GM18505 (cell line): ENCODE measurements around the gene KRTAP12-4.
"Not testable (repeated sequence)": the region's sequence is repeated elsewhere in the genome, so short reads cannot be mapped to it uniquely, and the experiment has no call there.

Experiments used
- ATAC-seq: cut with Tn5 transposase; IDR thresholded peaks from one replicate; pipeline ENCODE4 v1.9.1; 2021; ENCODE audit not compliant: unreplicated experiment
- POLR2A ChIP-seq: IDR thresholded peaks from 4 replicates; pipeline ENCODE4 v1.6.1; 2011; ENCODE audit warnings: borderline replicate concordance; ENCODE audit not compliant: insufficient read depth, insufficient read length; ENCODE audit errors: extremely low read depth

KRTAP12-4 gene

DNA sequence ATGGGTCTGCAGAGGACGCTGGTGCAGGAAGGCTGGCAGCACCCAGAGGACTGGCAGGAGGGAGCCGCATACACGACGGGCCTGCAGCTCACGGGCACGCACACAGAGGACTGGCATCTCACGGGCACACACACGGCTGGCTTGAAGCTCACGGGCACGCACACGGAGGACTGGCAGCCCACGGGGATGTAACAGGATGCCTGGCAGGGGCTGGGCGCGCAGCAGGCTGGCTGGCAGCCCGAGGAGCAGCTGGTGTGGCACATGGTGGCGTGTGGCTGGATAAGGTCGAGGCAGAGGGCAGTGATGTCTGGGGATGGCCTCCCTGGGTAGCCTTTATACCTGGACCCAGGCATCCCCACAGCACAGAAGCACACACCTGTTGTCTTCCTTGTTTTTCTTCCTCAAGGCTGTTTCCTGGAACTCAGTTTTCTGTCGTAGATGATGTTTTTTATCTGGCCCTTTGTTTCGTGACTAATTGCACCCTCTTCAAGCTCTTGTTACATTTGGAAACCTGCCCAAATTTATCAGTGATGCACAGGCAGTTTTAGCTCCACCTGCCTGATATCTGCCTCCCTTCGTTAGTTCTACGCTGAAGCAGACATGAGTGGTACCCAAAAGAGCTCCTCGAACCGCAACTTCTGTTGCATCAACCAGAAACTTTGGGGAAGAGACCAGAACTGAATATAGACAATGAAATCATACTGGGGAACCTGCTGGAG lies 27.6 kb upstream of the KRTAP12-4 start, which contains the start of gene KRTAP12-1:
KRTAP12-1 (minus strand) TSS at position 303 of the 719 bp plus-strand sequence; CDS start at position 263, 40 bp downstream.
- ATAC-seq: no peak

DNA sequence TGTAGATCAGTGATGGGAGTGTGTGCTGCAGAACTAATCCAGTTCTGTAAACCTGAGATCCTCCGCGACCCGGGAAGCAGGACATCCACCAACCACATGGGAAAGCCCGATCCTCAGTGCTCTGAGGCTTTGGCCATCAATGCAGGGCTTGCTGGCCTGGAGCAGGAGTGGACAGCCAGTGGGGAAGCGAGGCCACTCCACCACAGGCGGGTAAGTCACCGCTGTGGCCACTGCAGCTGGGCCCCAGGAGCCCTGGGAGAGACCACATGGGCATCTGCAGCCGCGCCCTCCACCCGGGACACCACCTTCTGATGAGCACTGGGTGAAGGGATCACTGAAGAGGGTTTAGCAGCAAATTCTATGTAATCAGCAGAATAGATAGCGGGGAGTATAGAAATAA lies 26.7 kb upstream of the KRTAP12-4 start:
- no peak for ATAC-seq
- TF ChIP-seq POLR2A: no peak

More for the DNA sequence above, 27.6 kb upstream of the KRTAP12-4 start, which contains the start of gene KRTAP12-1:
- TF ChIP-seq POLR2A: no peak

DNA sequence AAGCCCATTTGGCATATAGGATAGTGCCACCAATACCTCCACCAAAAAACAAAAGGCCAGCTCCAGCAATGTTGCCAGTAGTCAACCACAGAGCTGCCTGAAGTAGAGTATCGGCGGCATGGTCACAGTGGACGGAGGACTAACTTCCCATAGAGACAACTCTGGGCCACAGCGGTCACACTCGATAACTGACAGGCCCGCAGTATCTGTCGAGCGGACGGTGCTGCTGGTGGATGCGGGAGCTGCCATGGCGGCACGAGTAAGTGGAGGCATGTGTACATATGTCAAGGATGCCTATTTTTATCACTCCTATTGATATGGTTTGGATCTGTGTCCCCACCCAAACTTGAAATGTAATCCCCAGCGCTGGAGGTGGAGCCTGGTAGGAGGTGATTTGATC lies 23.4 kb upstream of the KRTAP12-4 start:
- no peak for ATAC-seq
- TF ChIP-seq POLR2A: no peak

DNA sequence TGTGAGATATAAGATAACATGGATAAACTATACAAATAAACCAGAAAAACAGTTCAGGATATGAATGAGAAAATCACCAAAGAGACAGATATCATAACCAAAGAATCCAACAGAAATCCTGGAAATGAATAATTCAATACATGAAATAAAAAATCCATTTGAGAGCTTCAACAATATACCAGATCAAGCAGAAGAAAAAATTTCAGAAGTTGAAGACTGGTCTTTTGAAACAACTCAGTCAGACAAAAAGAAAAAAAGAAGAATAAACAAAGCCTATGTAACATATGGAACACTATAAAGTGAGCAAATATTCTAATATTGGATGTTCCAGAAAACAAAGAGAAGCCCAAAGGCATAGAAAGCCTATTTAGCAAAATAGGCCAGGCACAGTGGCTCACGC lies 17.5 kb upstream of the KRTAP12-4 start:
- TF ChIP-seq POLR2A: no peak
- ATAC-seq: no peak

DNA sequence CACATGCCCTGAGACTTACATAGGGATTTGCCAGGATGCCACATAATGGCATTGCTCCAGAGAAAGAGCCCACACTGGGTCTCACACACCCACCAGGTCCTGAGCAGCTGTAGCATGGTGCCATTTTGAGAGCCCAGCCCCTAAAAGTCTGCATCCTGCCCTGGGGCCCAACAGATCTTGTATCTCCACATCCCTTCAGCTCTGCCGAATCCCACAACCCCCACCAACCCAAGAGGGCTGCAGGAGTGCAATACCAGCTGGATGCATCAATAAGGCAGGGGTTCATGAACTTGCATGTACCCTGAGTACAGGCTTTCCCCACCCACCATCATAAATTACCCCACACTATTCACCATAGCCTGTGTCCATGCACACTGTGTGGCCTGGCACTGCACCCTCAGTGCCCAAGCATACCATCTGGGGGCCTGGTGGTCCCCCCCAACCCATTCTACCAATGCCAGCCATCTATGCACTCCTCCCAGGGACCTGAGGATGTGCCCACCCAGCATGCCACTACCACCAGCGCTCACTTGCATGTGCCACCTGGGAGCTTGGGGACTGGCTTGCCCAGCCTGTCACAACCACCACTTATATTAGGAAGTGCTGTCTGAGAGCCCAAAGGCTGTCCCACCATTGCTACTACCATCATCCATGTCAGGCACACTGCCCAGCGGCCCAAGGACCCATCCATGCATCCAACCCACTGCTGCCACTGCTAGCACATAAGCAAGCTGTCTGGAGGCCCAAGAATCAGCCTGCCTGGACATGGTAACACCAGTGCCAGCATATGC lies 16.4 kb upstream of the KRTAP12-4 start:
- TF ChIP-seq POLR2A: no peak
- no peak for ATAC-seq

DNA sequence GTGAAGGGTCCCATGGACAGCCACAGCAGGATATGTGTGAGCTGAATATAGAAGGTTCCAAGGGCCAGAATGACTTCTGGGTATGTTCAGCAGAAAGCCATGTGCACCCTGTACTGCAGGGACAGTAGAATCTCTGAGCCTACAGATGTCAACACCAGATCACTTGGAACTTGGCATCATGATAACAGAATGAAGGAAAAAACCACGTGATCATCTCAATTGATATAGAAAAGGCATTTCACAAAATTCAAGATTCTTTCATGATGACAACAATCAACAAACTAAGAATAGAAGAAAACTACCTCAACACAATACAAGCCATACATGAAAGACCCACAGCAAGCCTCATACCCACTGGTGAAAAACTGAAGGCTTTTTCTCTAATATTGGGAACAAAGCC lies 13.2 kb upstream of the KRTAP12-4 start:
- ATAC-seq: no peak
- TF ChIP-seq POLR2A: no peak

DNA sequence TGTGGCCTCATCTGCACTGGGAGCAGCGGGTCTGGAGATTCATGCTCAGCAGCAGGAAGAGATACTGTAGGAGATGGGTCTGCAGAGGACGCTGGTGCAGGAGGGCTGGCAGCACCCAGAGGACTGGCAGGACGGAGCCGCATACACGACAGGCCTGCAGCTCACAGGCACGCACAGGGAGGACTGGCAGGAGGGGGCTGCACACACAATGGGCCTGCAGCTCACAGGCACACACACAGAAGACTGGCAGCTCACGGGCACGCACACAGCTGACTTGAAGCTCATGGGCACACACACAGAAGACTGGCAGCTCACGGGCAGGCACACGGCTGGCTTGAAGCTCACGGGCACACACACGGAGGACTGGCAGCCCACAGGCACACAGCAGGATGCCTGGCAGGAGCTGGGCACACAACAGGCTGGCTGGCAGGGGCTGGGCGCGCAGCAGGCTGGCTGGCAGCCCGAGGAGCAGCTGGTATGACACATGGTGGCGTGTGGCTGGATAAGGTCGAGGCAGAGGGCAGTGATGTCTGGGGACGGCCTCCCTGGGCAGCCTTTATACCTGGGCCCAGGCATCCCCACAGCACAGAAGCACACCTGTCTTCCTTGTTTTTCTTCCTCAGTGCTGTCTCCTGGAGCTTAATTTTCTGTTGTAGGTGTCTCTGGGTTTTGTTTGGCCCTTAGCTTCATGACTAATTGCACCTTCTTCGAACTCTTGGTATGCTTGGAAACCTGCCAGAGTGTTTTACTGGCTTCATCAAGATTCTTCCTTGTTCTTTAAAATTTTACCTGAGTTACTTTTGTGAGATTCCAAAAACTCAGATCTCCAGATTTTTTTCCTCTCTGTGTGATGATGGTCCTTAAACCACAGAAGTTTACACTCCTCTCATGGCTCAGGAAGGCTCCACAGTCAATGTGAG lies 12.2 kb upstream of the KRTAP12-4 start, which contains the start of gene KRTAP12-2:
KRTAP12-2 (minus strand) TSS at position 527 of the 920 bp plus-strand sequence; CDS start at position 486, 41 bp downstream.
- ATAC-seq: no peak
- no peak for TF ChIP-seq POLR2A

DNA sequence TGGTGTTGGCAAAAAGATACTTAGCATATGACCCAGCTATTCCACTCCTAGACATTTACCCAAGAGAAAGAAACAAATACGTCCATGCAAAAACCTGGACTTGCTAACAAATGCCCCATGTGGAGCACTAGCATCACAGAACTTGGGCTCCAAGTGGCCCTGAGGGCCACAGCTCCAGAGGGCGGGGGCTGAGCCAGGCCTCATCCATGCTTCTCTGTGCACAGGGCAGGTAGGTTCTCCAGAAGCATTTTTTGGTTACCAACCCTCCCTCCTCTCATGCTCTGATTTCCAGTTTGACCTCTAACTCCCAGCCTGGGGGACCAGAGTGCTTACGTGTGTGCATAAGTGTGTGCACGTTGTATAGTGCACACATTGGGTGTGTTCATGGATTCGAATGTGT lies 10.2 kb upstream of the KRTAP12-4 start:
- ATAC-seq: no peak
- TF ChIP-seq POLR2A: no peak

DNA sequence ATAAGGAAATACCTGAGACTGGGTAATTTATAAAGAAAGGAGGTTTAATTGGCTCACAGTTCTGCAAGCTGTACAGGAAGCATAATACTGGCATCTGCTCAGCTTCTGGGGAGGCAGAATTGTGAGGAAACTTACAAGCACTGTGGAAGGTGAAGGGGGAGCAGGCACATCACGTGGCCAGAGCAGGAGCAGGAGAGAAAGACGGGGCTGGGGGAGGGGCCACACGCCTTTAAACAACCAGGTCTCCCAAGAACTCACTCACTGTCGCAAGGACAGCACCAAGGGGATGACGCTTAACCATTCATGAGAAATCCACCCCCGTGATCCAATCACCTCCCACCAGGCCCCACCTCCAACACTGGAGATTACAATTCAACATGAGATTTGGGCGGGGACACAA lies 7.1 kb upstream of the KRTAP12-4 start:
- ATAC-seq: not testable (repeated sequence)

DNA sequence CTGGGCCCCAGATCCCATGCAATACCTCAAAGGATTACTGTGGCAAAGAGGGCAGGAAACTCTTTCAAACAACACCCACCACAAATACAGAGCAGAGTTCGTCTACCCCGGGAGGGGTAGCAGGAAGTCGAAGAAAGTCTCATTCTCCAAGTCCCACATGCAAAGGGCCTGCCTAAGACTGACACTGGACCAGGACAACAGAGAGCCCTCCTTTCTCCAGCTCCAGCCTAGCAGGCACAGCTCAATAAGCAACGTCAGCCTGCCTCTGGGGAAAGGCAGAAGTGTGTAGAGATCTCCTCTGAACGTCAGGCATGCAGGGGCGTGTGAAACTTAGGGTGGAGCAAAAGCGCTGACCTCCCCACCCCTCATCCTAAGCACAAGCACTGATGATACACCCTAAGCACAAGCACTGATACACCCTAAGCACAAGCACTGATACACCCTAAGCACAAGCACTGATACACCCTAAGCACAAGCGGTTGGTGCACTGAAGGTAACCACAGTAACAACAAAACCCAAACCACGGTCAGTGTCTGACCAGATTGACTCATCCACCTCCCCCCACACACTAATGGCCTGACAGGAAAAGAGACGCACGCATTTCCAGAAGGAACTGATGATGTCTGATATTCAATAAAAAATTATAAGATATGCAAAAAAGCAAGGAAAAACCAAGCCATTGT lies 4.6 kb upstream of the KRTAP12-4 start:
- TF ChIP-seq POLR2A: no peak
- ATAC-seq: no peak

DNA sequence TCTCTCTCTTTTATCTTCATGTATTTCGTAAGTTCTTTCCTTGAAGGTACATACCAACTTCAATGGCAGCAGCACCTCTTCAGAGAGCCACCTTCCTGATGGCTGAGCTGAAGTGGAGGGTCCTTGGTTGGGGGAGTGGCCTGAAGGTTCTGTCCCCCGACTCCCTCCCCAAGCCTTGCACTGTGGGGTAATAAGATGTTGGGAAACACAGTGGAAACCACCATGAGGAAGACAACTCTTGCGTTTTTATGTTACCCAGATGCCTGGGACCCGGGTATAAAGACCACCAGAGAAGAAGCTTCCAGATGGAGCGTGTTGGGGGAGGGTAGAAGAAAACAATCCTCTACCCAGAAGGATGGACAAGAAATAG lies 4.1 kb upstream of the KRTAP12-4 start:
- ATAC-seq: no peak
- TF ChIP-seq POLR2A: no peak

DNA sequence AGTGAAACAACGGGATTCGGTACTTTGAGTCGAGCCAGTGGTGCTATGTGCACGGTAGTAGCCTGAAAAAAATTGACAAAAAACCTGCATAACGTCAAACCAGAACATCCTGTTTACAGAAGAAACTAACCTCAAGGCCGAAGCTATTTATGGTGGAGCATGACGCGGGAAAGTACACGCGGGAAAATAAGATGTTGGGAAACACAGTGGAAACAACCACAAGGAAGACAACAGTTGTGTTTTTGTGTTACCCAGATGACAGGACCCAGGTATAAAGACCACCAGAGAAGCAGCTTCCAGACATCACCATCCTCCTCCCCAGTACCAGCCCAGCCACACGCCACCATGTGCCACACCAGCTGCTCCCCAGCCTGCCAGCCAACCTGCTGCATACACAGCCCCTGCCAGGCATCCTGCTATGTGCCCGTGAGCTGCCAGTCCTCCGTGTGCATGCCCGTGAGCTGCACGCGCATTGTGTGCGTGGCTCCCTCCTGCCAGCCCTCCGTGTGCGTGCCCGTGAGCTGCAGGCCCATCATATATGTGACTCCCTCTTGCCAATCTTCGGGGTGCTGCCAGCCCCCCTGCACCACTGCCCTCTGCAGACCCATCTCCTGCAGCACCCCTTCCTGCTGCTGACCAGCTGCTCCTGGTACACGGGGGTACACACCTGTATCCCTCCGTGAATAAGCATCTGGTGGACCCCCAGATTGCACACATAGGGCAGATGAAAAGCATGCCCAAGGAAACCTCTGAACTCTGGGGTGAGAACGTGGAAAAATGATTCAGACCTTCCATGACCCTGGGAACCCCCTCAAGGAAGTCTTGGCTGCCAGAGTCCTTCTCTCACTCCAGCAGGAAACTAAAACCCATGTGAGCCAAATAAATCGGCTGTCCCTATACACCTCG lies 3.4 kb upstream of the KRTAP12-4 start, which contains the start of gene KRTAP12-3:
KRTAP12-3 (plus strand) TSS at position 298 of the 906 bp plus-strand sequence; CDS start at position 346, 48 bp downstream.
- no peak for TF ChIP-seq POLR2A
- no peak for ATAC-seq

DNA sequence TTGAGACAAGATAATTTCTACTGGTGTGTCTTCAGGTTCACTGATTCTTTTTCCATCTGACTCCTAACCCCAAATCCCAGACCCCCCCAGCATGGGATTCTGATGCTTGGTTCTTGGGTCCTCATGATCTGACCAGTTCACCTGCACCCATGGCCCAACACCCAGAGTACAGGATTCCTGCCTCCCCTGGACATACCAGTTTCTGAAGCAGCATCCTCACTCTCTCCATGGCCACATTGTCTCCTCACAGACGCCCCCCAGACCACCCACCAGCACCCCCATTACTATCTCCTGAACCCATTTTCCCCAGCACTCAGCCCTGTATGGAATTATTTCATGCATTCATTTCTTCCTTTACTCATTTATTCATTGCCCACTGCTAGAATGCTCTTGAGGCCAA lies 2.4 kb upstream of the KRTAP12-4 start:
- no peak for TF ChIP-seq POLR2A
- no peak for ATAC-seq
